Pericardium fibroblast (primary cell): ENCODE results near the gene OR8B3. TPM values are rescaled to one million over a fixed set of nuclear protein-coding genes. Genes with fewer than 3 reads are reported as not detected.

Experiments used
- total RNA-seq: library from RNA; depleted of rRNA; stranded (reverse); fragments of >200 nt; gene quantifications from 2 replicates; pipeline ENCODE4 v1.2.3, GENCODE V29; 2015

The OR8B3 gene
- total RNA-seq = not detected in 2 replicates

DNA sequence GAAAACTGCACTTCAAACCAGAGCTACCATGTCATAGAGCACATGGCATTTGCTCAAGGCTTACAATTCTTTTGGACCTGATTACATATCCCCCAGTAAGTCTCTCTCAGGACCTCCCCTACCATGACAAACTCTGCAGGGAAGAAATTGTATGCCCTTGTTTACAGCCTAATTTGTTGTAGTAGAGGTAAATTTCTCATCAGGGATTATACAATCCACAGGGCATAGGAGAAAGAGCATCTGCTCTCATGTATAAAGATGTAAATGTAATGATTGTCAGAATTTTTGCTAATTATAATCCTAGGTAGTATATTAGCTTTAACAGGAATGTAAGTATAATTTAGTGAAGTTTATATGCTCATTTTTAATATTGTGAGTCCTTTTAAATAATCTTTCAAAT, at the start of gene OR8B3:
OR8B3 (minus strand) TSS at position 101 of the 400 bp plus-strand sequence. CDS start 1,673 bp downstream, outside the sequence.

DNA sequence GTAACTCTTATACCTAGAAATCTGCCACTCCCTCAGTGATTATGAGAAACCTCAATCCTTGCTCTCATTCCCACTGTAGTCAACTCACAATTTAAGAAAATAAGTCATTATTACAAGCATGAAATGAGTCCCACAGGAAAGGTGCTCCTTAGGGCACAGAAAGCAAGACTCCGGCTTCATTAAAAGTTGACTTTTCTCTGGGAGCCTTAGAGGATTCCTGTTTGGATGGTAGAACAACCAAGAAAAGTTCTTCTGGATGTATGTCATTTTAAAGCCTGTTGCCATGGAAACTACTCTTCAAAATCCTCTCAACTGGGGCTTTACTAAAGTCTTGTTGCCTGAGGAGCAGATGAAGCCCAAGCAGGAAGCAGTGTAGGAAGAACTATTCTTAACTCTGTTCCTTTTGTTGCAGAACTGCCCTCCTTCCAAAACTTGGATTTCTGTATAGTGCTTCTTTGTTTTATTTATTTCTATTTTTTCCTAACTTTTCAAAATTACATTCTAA, 46.9 kb upstream of the OR8B3 start, which contains the start of gene OR8B8:
OR8B8 (minus strand) TSS at position 51 of the 505 bp plus-strand sequence. CDS start 4,611 bp downstream, outside the sequence.

GRCh38 chr11:124424384-124424921, 25.6 kb upstream of the OR8B3 start, which contains the start of gene OR8B4:
OR8B4 (minus strand) TSS chr11:124424871; CDS start chr11:124424871, 0 bp downstream.

GRCh38 chr11:124384399-124384798, 14.4 kb downstream of the OR8B3 start, which contains the start of gene OR8B2:
OR8B2 (minus strand) TSS chr11:124384499; CDS start chr11:124383343, 1,156 bp downstream.

Other genes with a start within 250 kb of the OR8B3 start
- gene OR10D3, start 215.7 kb downstream of the OR8B3 start, total RNA-seq = not detected in 2 replicates
- not detected in 2 replicates for gene OR8G1, start 157.9 kb downstream of the OR8B3 start, total RNA-seq
- not detected in 2 replicates for gene OR8G5, start 142.6 kb downstream of the OR8B3 start, total RNA-seq
- not detected in 2 replicates for gene OR8D1, start 85.1 kb downstream of the OR8B3 start, total RNA-seq
- not detected in 2 replicates for gene OR8D2, start 78.8 kb downstream of the OR8B3 start, total RNA-seq
- gene OR8B2, start 14.5 kb downstream of the OR8B3 start, total RNA-seq = not detected in 2 replicates
- gene OR8B4, start 25.8 kb upstream of the OR8B3 start, total RNA-seq = not detected in 2 replicates
- gene OR8B8, start 46.7 kb upstream of the OR8B3 start, total RNA-seq = not detected in 2 replicates
- gene OR8B12, start 144.6 kb upstream of the OR8B3 start, total RNA-seq = not detected in 2 replicates
- gene OR8A1, start 171.0 kb upstream of the OR8B3 start, total RNA-seq = not detected in 2 replicates
- gene PANX3, start 212.4 kb upstream of the OR8B3 start, total RNA-seq = not detected in 2 replicates
- 16.8 and 23.3 TPM in 2 replicates for gene TBRG1, start 223.8 kb upstream of the OR8B3 start, total RNA-seq